Gastrocnemius medialis (tissue), 4 donors: ENCODE results near the gene COA1.

Source experiments
- POLR2A ChIP-seq, 2 donors: fragments of 450-650 bp; IDR thresholded peaks; one replicate each; pipeline ENCODE4 v1.6.1; 2017; ENCODE audit warnings: antibody characterized with exemption in 2 of 2, mild to moderate bottlenecking in 2 of 2, moderate library complexity in 2 of 2
- TF ChIP-seq, protein P1 (sequence below), 5 experiments: fragments of 450-650 bp in 3 of 5; fragments of 200-600 bp in 2 of 5; sonication (generic) in 2 of 5; IDR thresholded peaks in 4 of 5; conservative IDR thresholded peaks in 1 of 5; 1 replicate in 4 of 5; 2 replicates in 1 of 5; pipeline ENCODE4 v1.5.1; 2016 to 2019; ENCODE audit warnings: antibody characterized with exemption in 5 of 5, mild to moderate bottlenecking in 3 of 5, moderate library complexity in 3 of 5

DNA sequence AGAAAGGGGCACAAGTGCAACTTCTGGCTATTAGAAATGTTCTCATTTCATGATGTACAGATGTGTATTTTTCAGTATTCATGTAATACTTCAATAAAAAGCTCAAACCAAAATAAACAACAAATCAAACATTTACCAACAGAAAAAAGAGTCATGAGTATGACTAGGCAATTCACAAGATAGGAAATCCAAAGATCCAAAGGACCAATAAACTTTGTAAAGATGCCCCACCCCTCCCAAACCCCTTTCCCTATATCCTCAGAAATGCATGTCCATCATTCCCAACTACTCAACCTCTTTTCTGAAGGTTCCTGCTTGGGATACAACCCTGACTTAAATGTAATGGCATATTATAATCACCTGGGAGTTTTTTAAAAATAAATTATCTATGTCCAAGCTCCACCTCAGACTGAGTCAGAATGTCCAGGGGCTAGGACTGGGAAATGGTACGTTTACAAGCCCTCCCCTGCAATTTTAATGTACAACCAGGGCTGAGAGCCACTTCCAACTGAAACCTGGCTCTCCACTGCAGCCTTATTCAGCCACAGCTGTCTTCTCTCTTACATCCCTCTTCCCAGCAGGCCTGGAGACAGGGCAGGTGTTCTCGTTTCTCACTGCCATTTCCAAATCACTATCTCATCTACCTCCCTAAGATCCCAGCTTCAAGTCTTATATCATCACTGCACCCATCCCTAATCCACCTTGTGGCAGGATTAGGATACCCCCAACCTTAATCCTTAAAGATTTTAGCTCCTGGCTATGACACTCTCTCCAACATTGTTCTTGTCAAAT is 36.5 kb downstream of the COA1 start:
- TF ChIP-seq, protein P1, sequence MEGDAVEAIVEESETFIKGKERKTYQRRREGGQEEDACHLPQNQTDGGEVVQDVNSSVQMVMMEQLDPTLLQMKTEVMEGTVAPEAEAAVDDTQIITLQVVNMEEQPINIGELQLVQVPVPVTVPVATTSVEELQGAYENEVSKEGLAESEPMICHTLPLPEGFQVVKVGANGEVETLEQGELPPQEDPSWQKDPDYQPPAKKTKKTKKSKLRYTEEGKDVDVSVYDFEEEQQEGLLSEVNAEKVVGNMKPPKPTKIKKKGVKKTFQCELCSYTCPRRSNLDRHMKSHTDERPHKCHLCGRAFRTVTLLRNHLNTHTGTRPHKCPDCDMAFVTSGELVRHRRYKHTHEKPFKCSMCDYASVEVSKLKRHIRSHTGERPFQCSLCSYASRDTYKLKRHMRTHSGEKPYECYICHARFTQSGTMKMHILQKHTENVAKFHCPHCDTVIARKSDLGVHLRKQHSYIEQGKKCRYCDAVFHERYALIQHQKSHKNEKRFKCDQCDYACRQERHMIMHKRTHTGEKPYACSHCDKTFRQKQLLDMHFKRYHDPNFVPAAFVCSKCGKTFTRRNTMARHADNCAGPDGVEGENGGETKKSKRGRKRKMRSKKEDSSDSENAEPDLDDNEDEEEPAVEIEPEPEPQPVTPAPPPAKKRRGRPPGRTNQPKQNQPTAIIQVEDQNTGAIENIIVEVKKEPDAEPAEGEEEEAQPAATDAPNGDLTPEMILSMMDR (IDR thresholded peaks at IDR 0.05 in 4 of 5, conservative IDR thresholded peaks at IDR 0.05 in 1 of 5): no peak
- no peak for TF ChIP-seq POLR2A (IDR thresholded peaks at IDR 0.05)
